Stimulated activated CD4-positive, alpha-beta T cell treated with anti-CD3 and anti-CD28 coated beads, TNF-alpha, amount 100 ng/mL, for 48 hours (primary cell): ENCODE results near the gene PCDHGB2.
"Not testable (repeated sequence)": the region's sequence is repeated elsewhere in the genome, so short reads cannot be mapped to it uniquely, and the experiment has no call there.

Experiments used
- DNase-seq, 3 donors: peaks; one replicate each; pipeline ENCODE4 v3.0.0-alpha.2; 2020; ENCODE audit warnings: low read depth in 3 of 3

Gene PCDHGB2

GRCh38 chr5:141384471-141385267, 24.9 kb downstream of the PCDHGB2 start:
- no peak for DNase-seq

- DNase-seq = not testable (repeated sequence)
These were observed 27.9 kb downstream of the PCDHGB2 start, which contains the start of gene PCDHGB4 for GRCh38 chr5:141387557-141388311. TSS of gene PCDHGB4 (plus strand) at chr5:141387698. CDS start at chr5:141387885, 187 bp downstream.

GRCh38 chr5:141388661-141389060, 28.9 kb downstream of the PCDHGB2 start:
- no peak for DNase-seq

GRCh38 chr5:141389153-141390042, 29.6 kb downstream of the PCDHGB2 start:
- no peak for DNase-seq

- DNase-seq = no peak
These were observed 32.8 kb downstream of the PCDHGB2 start, which contains the start of gene PCDHGA8 for GRCh38 chr5:141392429-141393198. TSS of gene PCDHGA8 (plus strand) at chr5:141392633. CDS start at chr5:141392814, 181 bp downstream.

- DNase-seq = no peak
These were observed 33.5 kb downstream of the PCDHGB2 start for GRCh38 chr5:141393267-141393666.

GRCh38 chr5:141394401-141395187, 34.8 kb downstream of the PCDHGB2 start:
- DNase-seq = not testable (repeated sequence)

- DNase-seq = peak in 1 of 3 donors; percentile 24
These were observed 38.2 kb downstream of the PCDHGB2 start, which contains the start of gene PCDHGB5 for GRCh38 chr5:141397756-141398551. TSS of gene PCDHGB5 (plus strand) at chr5:141397947. CDS start at chr5:141398128, 181 bp downstream.

GRCh38 chr5:141398608-141399007, 38.8 kb downstream of the PCDHGB2 start:
- DNase-seq = no peak

GRCh38 chr5:141399555-141400258, 39.9 kb downstream of the PCDHGB2 start:
- no peak for DNase-seq

- no peak for DNase-seq
These were observed 42.9 kb downstream of the PCDHGB2 start, which contains the start of gene PCDHGA9 for GRCh38 chr5:141402553-141403243. TSS of gene PCDHGA9 (plus strand) at chr5:141402778. CDS start at chr5:141402953, 175 bp downstream.

GRCh38 chr5:141403387-141403786, 43.6 kb downstream of the PCDHGB2 start:
- DNase-seq = no peak

GRCh38 chr5:141407790-141408505, 48.2 kb downstream of the PCDHGB2 start, which contains the start of gene PCDHGB6:
TSS of gene PCDHGB6 (plus strand) at chr5:141408021. CDS start at chr5:141408203, 182 bp downstream.
- not testable (repeated sequence) for DNase-seq

GRCh38 chr5:141409598-141410306, 50.0 kb downstream of the PCDHGB2 start:
- no peak for DNase-seq

GRCh38 chr5:141411575-141411974, 51.8 kb downstream of the PCDHGB2 start:
- no peak for DNase-seq
